Measurements from ENCODE around the gene DHRS7C. TPM values are rescaled to one million over a fixed set of nuclear protein-coding genes. Genes with fewer than 3 reads are reported as not detected.
"Not testable (repeated sequence)": the region's sequence is repeated elsewhere in the genome, so short reads cannot be mapped to it uniquely, and the experiment has no call there.

The DHRS7C gene
- total RNA-seq, 2 donors from 2014 or later = 82.3 to 159 TPM

DNA sequence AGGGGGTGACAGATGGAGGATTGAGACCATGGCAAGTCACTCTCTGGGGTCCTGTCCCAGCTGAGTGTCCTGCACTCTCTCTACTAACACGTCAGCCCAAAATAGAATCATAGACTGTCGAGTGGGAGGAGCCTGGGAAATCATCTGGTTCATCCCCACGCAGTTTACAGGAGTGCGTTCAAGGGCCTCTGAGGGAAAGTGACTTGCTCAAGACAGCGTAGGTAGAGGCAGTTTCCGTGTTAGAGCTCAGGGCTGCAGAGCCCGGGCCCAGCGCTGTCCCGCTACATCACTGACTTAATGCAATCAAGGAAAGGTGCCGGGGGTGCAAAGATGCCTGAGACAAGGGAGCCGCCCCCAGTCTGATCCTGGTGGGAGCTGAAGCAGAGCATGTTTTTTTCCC, 20.1 kb upstream of the DHRS7C start:
- DNase-seq (no peak), ATAC-seq (peak; percentile 82 to 89)
- intact Hi-C loops (cut with DNase I) = no loop called here

- peak in 1 of 2 donors; percentile 4 for ATAC-seq
- no peak for DNase-seq
- intact Hi-C loops (cut with DNase I) = no loop called here
These were observed 19.7 kb upstream of the DHRS7C start for GRCh38 chr17:9811086-9811485.

GRCh38 chr17:9810100-9810949, 18.9 kb upstream of the DHRS7C start:
- ATAC-seq (peak; percentile 56 to 79), DNase-seq (no peak)
- intact Hi-C loops (cut with DNase I) = no loop called here

- no peak for DNase-seq
- ATAC-seq = no peak
- intact Hi-C loops (cut with DNase I) = loop anchor here in 1 of 2 donors (10.0 kb wide), 1 partner anchor 75 kb away; no protein-coding TSS in a partner anchor
These were observed 18.0 kb upstream of the DHRS7C start for GRCh38 chr17:9809409-9809808.

GRCh38 chr17:9806699-9807098, 15.3 kb upstream of the DHRS7C start:
- intact Hi-C loops (cut with DNase I) = loop anchor here in 1 of 2 donors (10.0 kb wide), 1 partner anchor 78 kb away; no protein-coding TSS in a partner anchor
- DNase-seq = no peak
- no peak for ATAC-seq

DNA sequence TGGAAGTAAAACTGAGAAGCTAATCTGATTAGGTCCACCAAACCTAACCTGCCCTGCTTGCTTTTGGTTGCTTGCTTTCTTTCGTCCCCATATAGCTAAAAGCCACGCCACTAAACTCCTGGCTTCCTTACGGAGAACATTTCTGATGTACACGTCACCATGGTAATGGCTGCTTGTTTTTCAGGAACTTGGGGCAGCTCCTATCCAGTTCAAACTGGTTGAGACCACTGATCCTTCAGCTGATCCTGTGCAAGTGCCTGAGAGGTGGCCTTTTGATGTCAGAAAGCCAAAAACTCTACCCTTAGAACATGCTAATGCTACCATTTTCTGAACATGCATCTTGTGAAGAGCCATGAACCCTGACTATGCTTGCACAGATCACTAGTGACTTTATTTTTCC, 14.4 kb upstream of the DHRS7C start:
- intact Hi-C loops (cut with DNase I) = loop anchor here in 1 of 2 donors (10.0 kb wide), 1 partner anchor 79 kb away; no protein-coding TSS in a partner anchor
- no peak for DNase-seq
- ATAC-seq = no peak

GRCh38 chr17:9802697-9803096, 11.3 kb upstream of the DHRS7C start:
- ATAC-seq = peak; percentile 6 to 10

DNA sequence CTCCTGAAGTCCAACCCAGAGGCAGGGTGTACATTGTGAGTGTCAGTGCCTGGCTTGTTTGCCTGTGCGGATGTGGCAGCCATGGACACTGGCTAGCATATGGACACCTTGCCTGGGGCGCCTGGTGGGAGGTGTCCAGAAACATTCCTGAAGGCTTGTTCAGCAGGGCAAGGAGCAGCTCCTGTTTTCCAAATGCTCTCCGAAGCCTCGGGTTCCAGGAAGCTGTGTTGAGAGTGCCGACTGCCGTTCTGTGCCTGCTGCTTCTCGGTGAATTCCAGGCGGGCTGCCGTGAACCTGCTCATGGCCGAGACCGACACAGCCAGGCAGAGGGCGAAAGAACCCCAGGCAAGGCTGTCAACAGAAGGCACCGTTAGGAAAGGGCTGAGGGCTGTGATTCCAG, 10.9 kb upstream of the DHRS7C start:
- ATAC-seq (peak; percentile 70 to 72), DNase-seq (peak; percentile 38)
- intact Hi-C loops (cut with DNase I) = loop anchor here in 1 of 2 donors (10.0 kb wide), 1 partner anchor 83 kb away; no protein-coding TSS in a partner anchor

More at GRCh38 chr17:9802697-9803096, 11.3 kb upstream of the DHRS7C start:
- intact Hi-C loops (cut with DNase I) = loop anchor here in 1 of 2 donors (10.0 kb wide), 1 partner anchor 82 kb away; no protein-coding TSS in a partner anchor
- no peak for DNase-seq

DNA sequence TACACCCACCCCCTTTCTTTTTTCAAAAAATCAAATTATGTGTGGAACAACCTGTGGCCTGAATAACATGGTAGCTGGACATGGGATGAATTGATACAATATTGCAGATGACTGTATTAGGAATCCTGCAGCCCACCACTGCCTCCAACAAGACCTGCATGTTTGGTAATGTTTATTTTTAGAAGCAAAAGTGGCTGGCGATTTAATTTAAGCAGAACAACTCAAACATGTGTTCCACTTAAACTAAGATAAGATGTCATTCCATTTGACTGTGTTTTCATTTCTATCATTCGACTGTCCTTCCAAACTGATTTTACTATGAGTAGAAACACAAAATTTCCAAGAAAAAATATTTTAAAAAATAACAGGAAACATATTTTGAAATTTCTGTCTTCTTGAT, 10.1 kb upstream of the DHRS7C start:
- ATAC-seq (peak; percentile 35), DNase-seq (no peak)
- intact Hi-C loops (cut with DNase I) = loop anchor here in 1 of 2 donors (10.0 kb wide), 1 partner anchor 83 kb away; no protein-coding TSS in a partner anchor

- ATAC-seq = peak; percentile 71 to 74
- intact Hi-C loops (cut with DNase I) = no loop called here
- no peak for DNase-seq
These were observed 7.3 kb upstream of the DHRS7C start for GRCh38 chr17:9798724-9799123.

GRCh38 chr17:9798008-9798407, 6.6 kb upstream of the DHRS7C start:
- DNase-seq (no peak), ATAC-seq (no peak)
- intact Hi-C loops (cut with DNase I) = no loop called here

- DNase-seq (no peak), ATAC-seq (no peak)
- intact Hi-C loops (cut with DNase I) = no loop called here
These were observed 919 bp upstream of the DHRS7C start for GRCh38 chr17:9792181-9792840.

DNA sequence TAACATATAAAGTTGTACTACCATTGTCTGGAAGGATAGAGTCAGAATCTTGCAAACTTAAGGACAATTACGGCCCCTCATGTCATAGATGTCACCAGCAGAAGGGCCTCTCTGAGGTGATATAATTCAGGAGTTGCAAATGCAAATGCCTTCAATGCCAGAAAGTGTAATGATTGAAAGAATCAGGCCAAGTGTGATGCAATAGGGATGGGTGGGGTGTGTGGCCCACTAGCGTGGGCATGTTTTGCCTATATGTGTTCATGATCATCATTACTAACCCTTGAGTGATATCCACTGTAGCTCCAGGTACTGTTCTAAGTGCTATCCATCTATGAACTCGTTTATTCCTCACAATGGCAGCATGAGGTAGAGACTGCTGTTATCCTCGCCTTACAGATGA, 1.1 kb downstream of the DHRS7C start:
- intact Hi-C loops (cut with DNase I) = no loop called here
- ATAC-seq = no peak
- DNase-seq = no peak

DNA sequence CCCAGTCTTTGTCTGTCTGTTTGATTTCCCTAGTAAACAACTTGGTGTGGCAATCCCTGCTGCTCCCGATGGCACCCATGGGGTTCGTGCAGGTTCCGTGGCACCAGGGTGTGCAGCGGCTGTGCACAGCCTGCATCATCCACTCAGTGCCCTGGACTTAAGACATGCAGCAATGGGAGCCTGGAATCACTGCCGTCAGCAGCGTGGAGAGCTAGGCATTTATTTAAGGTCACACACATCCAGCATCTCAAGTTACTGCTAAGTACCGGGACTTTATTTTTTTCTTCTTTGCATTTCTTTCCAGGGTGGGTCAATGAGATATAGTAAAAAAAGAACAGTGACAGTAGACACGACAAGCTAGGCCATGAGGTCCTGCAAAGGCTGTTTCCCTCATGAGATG, 2.8 kb downstream of the DHRS7C start:
- ATAC-seq = no peak

GRCh38 chr17:9784544-9784943, 6.8 kb downstream of the DHRS7C start:
- intact Hi-C loops (cut with DNase I) = no loop called here
- DNase-seq (no peak), ATAC-seq (no peak)

More for the DNA sequence above, 2.8 kb downstream of the DHRS7C start:
- DNase-seq = no peak
- intact Hi-C loops (cut with DNase I) = no loop called here

DNA sequence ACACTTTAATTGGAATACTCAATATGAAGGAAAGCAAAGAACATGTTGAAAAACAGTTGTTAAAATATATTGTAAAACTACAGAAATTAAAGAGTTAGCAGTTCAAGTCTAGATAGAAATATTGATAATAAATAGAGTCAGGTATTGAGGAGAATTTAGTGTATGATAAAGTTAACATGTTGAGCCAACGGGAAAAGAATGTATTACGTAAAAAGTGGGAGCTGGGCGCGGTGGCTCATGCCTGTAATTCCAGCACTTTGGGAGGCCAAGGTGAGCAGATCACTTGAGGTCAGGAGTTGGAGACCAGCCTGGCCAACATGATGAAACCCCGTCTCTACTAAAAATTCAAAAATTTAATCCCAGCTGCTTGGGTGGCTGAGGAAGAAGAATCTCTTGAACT, 7.9 kb downstream of the DHRS7C start:
- ATAC-seq = peak in 1 of 2 donors; percentile 47
- intact Hi-C loops (cut with DNase I); DNase-seq: not testable (repeated sequence)

- intact Hi-C loops (cut with DNase I) = no loop called here
- DNase-seq = no peak
- ATAC-seq = peak in 1 of 2 donors; percentile 23
These were observed 8.3 kb downstream of the DHRS7C start for GRCh38 chr17:9783050-9783449.

GRCh38 chr17:9780552-9780951, 10.8 kb downstream of the DHRS7C start:
- no peak for ATAC-seq

GRCh38 chr17:9776911-9777310, 14.5 kb downstream of the DHRS7C start:
- no peak for ATAC-seq
- intact Hi-C loops (cut with DNase I) = no loop called here
- no peak for DNase-seq

More at GRCh38 chr17:9780552-9780951, 10.8 kb downstream of the DHRS7C start:
- intact Hi-C loops (cut with DNase I) = no loop called here
- no peak for DNase-seq

DNA sequence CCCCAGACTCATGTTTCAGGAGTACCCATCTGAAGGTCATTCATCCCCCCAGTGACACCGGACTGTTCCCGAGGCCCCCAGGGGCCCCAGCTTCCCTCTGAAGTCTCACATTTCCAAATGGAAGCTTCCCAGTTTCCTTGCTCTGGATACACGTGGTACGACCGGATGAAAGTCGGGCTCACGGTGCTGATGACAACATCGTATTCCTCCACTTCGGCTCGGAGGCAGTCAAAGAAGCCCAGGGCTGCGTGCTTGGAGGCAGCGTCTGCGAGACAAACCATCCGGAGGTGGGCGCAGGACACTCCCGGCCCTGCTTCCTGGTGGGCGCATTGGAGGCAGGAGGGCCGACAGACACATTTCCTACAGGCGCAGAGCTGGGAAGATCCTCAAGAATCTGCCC, 18.7 kb downstream of the DHRS7C start:
- intact Hi-C loops (cut with DNase I) = no loop called here
- no peak for ATAC-seq
- no peak for DNase-seq

Measured in left cardiac atrium (tissue), 4 donors.